Measurements from ENCODE around the gene PFN3. TPM values are rescaled to one million over a fixed set of nuclear protein-coding genes. Genes with fewer than 3 reads are reported as not detected.

Gene PFN3
- total and polyA plus RNA-seq, 2 of the 13 experiments (the other 11 are each of a cell fraction or from before 2014, with no cell fraction given), result not detected

- TF ChIP-seq, protein P1, sequence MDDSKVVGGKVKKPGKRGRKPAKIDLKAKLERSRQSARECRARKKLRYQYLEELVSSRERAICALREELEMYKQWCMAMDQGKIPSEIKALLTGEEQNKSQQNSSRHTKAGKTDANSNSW (CRISPR knock-in tag; IDR thresholded peaks at IDR 0.05; ENCODE audit: borderline replicate concordance), result no peak
- peak; percentile 79 for TF ChIP-seq MXD4 (CRISPR knock-in tag; IDR thresholded peaks at IDR 0.05)
- no peak for TF ChIP-seq ZNF280B (CRISPR knock-in tag; IDR thresholded peaks at IDR 0.05; ENCODE audit: borderline replicate concordance)
- TF ChIP-seq, protein P2, sequence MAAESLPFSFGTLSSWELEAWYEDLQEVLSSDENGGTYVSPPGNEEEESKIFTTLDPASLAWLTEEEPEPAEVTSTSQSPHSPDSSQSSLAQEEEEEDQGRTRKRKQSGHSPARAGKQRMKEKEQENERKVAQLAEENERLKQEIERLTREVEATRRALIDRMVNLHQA (CRISPR knock-in tag; IDR thresholded peaks at IDR 0.05), result no peak
- TF ChIP-seq ATF7-NPFF (CRISPR knock-in tag; IDR thresholded peaks at IDR 0.05; ENCODE audit: low read depth), result peak; percentile 85; the same call in 1 of the 2 replicates
- no peak for TF ChIP-seq ZNF350 (CRISPR knock-in tag; IDR thresholded peaks at IDR 0.05; ENCODE audit: borderline replicate concordance, low read depth)
- no peak for TF ChIP-seq ZBTB2 (CRISPR knock-in tag; IDR thresholded peaks at IDR 0.05; ENCODE audit: low read depth)
- peak; percentile 43; the same call in 1 of the 2 replicates for TF ChIP-seq HBP1 (CRISPR knock-in tag; IDR thresholded peaks at IDR 0.05; ENCODE audit: low read depth)
- no peak; the same call in 1 of the 2 replicates for TF ChIP-seq PHF20 (CRISPR knock-in tag; IDR thresholded peaks at IDR 0.05)
- TF ChIP-seq ZNF687 (CRISPR knock-in tag; IDR thresholded peaks at IDR 0.05), result peak; percentile 89
- no peak for TF ChIP-seq AGO2 (optimal IDR thresholded peaks at IDR 0.05; ENCODE audit: low read depth, low read length)
- TF ChIP-seq ZSCAN25 (CRISPR knock-in tag; IDR thresholded peaks at IDR 0.05), result 0 out of 2 replicates have a peak, but pooled peaks have one; percentile 18
- TF ChIP-seq ZNF24 (IDR thresholded peaks at IDR 0.05), result no peak
- no peak for TF ChIP-seq BRD4 (CRISPR knock-in tag; IDR thresholded peaks at IDR 0.05)
- TF ChIP-seq ATM (IDR thresholded peaks at IDR 0.05; ENCODE audit: borderline replicate concordance), result no peak
- peak; percentile 56 for TF ChIP-seq RXRA (CRISPR knock-in tag; IDR thresholded peaks at IDR 0.05)
- TF ChIP-seq FOXJ3 (CRISPR knock-in tag; IDR thresholded peaks at IDR 0.05; ENCODE audit: borderline replicate concordance), result 0 out of 2 replicates have a peak, but pooled peaks have one; percentile 32
- TF ChIP-seq MIER2 (CRISPR knock-in tag; IDR thresholded peaks at IDR 0.05), result no peak
- no peak for TF ChIP-seq ZNF572 (CRISPR knock-in tag; IDR thresholded peaks at IDR 0.05)
- TF ChIP-seq HNF4G (IDR thresholded peaks at IDR 0.05; ENCODE audit: borderline replicate concordance, low read depth, low read length), result no peak
- no peak for TF ChIP-seq HNF4G (CRISPR knock-in tag; IDR thresholded peaks at IDR 0.05; ENCODE audit: borderline replicate concordance, low read depth)
Observed at GRCh38 chr5:177370488-177371119, 29.9 kb downstream of the PFN3 start (continued).

Measured in HepG2 (cell line).